Liver (tissue), 9 donors: ENCODE measurements around the gene RPL10. TPM values are rescaled to one million over a fixed set of nuclear protein-coding genes. Genes with fewer than 3 reads are reported as not detected.

Experiments
- DNase-seq: peaks from one replicate; pipeline ENCODE4 v3.0.0-alpha.2; 2017; ENCODE audit warnings: low spot score
- H3K27ac ChIP-seq, 2 donors: one replicate each; pipeline ENCODE4 v1.7.0; 2013; ENCODE audit warnings: inconsistent platforms in 2 of 2, low read length in 2 of 2, control low read depth in 1 of 2, low read depth in 1 of 2, mild to moderate bottlenecking in 1 of 2
- H3K27me3 ChIP-seq, 4 donors: one replicate each; pipeline versions ENCODE4 v1.6.1 to v1.7.0; 2013; ENCODE audit warnings: low read length in 3 of 4, inconsistent platforms in 1 of 4, mild to moderate bottlenecking in 1 of 4, moderate library complexity in 1 of 4; ENCODE audit not compliant: control insufficient read depth in 4 of 4, insufficient read depth in 4 of 4
- H3K36me3 ChIP-seq, 4 donors: one replicate each; pipeline versions ENCODE4 v1.6.1 to v1.7.0; 2013; ENCODE audit warnings: low read length in 3 of 4, mild to moderate bottlenecking in 3 of 4, low read depth in 1 of 4, moderate library complexity in 1 of 4; ENCODE audit not compliant: control insufficient read depth in 4 of 4, insufficient read depth in 3 of 4
- H3K4me1 ChIP-seq, 4 donors: one replicate each; pipeline versions ENCODE4 v1.6.1 to v1.7.0; 2013; ENCODE audit warnings: low read length in 3 of 4, mild to moderate bottlenecking in 3 of 4, moderate library complexity in 1 of 4; ENCODE audit not compliant: control insufficient read depth in 4 of 4, insufficient read depth in 4 of 4
- H3K4me3 ChIP-seq, 3 donors: one replicate each; pipeline versions ENCODE4 v1.6.1 to v1.7.0; 2013; ENCODE audit warnings: low read length in 3 of 3, control low read depth in 1 of 3, low read depth in 1 of 3, mild to moderate bottlenecking in 1 of 3
- H3K9ac ChIP-seq, 2 donors: one replicate each; pipeline ENCODE4 v1.7.0; 2013; ENCODE audit warnings: low read length in 2 of 2, mild to moderate bottlenecking in 2 of 2, moderate library complexity in 2 of 2, control low read depth in 1 of 2, low read depth in 1 of 2
- H3K9me3 ChIP-seq, 4 donors: one replicate each; pipeline versions ENCODE4 v1.6.1 to v1.7.0; 2013; ENCODE audit warnings: low read length in 3 of 4; ENCODE audit not compliant: control insufficient read depth in 4 of 4
- EGR1 ChIP-seq, 2 donors: IDR thresholded peaks; 2 replicates each; pipeline ENCODE4 v1.6.1; 2016 to 2018; ENCODE audit warnings: antibody characterized with exemption in 2 of 2, low read depth in 2 of 2
- FOXA1 ChIP-seq: IDR thresholded peaks from 2 replicates; pipeline ENCODE4 v1.6.1; 2016; ENCODE audit warnings: antibody characterized with exemption
- HNF4A ChIP-seq, 2 donors: conservative IDR thresholded peaks; 2 replicates each; pipeline ENCODE4 v1.6.1; 2016; ENCODE audit warnings: antibody characterized with exemption in 2 of 2, mild to moderate bottlenecking in 2 of 2
- HNF4G ChIP-seq: IDR thresholded peaks from 2 replicates; pipeline ENCODE4 v1.6.1; 2016; ENCODE audit warnings: antibody characterized with exemption
- JUND ChIP-seq, 2 donors: IDR thresholded peaks; 2 replicates each; pipeline ENCODE4 v1.6.1; 2016; ENCODE audit warnings: antibody characterized with exemption in 2 of 2
- NR2F2 ChIP-seq: IDR thresholded peaks from 2 replicates; pipeline ENCODE4 v1.6.1; 2016; ENCODE audit warnings: antibody characterized with exemption
- RAD21 ChIP-seq, 2 donors: IDR thresholded peaks; 2 replicates each; pipeline ENCODE4 v1.6.1; 2016; ENCODE audit warnings: antibody characterized with exemption in 2 of 2, mild to moderate bottlenecking in 2 of 2
- RXRA ChIP-seq, 2 donors: IDR thresholded peaks; 2 replicates each; pipeline ENCODE4 v1.6.1; 2017 to 2018; ENCODE audit warnings: antibody characterized with exemption in 2 of 2, mild to moderate bottlenecking in 1 of 2
- SP1 ChIP-seq: IDR thresholded peaks from 2 replicates; pipeline ENCODE4 v1.6.1; 2018; ENCODE audit warnings: antibody characterized with exemption, mild to moderate bottlenecking
- TAF1 ChIP-seq: conservative IDR thresholded peaks from 2 replicates; pipeline ENCODE4 v1.6.1; 2016; ENCODE audit warnings: antibody characterized with exemption, mild to moderate bottlenecking
- YY1 ChIP-seq: IDR thresholded peaks from 2 replicates; pipeline ENCODE4 v1.6.1; 2016; ENCODE audit warnings: antibody characterized with exemption, mild to moderate bottlenecking
- WGBS: extraction: QIAGEN DNeasy Blood & Tissue Kit; methylation state at CpG from one replicate; pipeline ENCODE4 v1.1.7; 2013; 5-methylcytosine and 5-hydroxymethylcytosine counted together
- polyA plus RNA-seq, 2 donors: library from polyadenylated mRNA; stranded (reverse) in 1 of 2; unstranded in 1 of 2; fragments of 200-250 nt in 1 of 2; fragments of >200 nt in 1 of 2; fragmentation: Nextera tagmentation in 1 of 2; extraction: Ambion mirVana in 1 of 2; gene quantifications; one replicate each; pipeline versions ENCODE4 v1.2.1 to v1.2.3, GENCODE V29; 2013 to 2015
- total RNA-seq, 2 donors: library from RNA; depleted of rRNA; stranded (reverse); fragments of >200 nt; gene quantifications; one replicate each; pipeline ENCODE4 v1.2.3, GENCODE V29; 2014
- TF ChIP-seq, protein P1 (sequence below): IDR thresholded peaks from 2 replicates; pipeline ENCODE4 v1.6.1; 2016; ENCODE audit warnings: antibody characterized with exemption
- TF ChIP-seq, protein P2 (sequence below): IDR thresholded peaks from 2 replicates; pipeline ENCODE4 v1.6.1; 2016; ENCODE audit warnings: antibody characterized with exemption, mild to moderate bottlenecking
- TF ChIP-seq, protein P3 (sequence below): IDR thresholded peaks from 2 replicates; pipeline ENCODE4 v1.6.1; 2016; ENCODE audit warnings: antibody characterized with exemption
- TF ChIP-seq, protein P4 (sequence below): IDR thresholded peaks from 2 replicates; pipeline ENCODE4 v1.6.1; 2016; ENCODE audit warnings: antibody characterized with exemption
- donor health status: healthy.
- donor health status: healthy.
- donor health status: healthy.
- donor health status: healthy.
- donor health status: healthy.

Gene RPL10
- total and polyA plus RNA-seq, 4 donors: 446 to 1,644 (median 1,423) TPM

DNA sequence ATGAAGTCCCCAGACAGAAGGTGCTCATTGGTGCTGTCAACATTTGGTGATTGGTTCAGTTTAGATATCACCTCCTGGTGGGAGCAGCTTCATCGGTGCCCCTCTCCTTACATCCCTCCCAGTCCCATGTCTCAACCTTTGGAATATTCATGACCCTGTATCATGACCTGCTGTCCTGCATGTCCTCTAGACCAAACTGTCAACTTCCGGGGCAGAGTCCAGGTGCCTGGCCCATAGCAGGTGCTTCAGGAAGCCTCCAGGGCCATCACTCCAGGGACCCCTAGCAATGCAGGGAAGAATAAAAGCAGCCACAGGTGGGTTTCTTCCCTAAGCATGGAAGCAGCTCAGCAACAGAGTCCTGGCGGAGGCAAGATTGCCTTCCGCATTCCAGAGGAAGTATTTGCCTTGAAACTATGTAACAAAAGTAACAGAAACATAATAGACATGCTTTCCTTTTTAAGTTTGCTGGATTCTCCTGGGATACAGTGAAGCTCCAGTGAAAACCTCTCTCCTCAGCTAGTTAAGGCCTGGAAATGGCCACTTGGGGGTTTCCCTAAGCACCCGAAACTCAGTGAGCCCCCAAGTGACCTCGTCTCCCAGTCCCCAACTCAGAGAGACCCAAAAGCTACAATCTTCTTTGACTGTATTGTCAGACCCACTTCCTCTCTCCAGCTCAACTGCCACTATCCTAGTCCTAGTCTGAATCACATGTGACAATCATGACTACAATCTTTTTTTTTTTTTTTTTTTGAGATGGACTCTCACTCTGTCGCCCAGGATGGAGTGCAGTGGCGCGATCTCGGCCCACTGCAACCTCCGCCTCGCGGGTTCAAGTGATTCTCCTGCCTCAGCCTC is 29.0 kb downstream of the RPL10 start:
- Histone ChIP-seq H3K9me3 (no peaks in the 10 kb centered on the region), H3K4me3 (no peak overlapping the region), H3K27ac (no peak overlapping the region), H3K4me1 (peaks cover 4 to 18% (median 5%) of the 10 kb centered on the region in 4 donors), H3K27me3 (no peaks in the 10 kb centered on the region), H3K36me3 (peaks cover 0 to under 1% (median 0%) of the 10 kb centered on the region in 4 donors), H3K9ac (no peak overlapping the region)
- no peak for DNase-seq
- WGBS: 90% methylated on average over 13 of the region's 13 CpGs
- TF ChIP-seq HNF4A (conservative IDR thresholded peaks at IDR 0.05): peak in 1 of 2 donors; percentile 35
- no peak for TF ChIP-seq SP1

DNA sequence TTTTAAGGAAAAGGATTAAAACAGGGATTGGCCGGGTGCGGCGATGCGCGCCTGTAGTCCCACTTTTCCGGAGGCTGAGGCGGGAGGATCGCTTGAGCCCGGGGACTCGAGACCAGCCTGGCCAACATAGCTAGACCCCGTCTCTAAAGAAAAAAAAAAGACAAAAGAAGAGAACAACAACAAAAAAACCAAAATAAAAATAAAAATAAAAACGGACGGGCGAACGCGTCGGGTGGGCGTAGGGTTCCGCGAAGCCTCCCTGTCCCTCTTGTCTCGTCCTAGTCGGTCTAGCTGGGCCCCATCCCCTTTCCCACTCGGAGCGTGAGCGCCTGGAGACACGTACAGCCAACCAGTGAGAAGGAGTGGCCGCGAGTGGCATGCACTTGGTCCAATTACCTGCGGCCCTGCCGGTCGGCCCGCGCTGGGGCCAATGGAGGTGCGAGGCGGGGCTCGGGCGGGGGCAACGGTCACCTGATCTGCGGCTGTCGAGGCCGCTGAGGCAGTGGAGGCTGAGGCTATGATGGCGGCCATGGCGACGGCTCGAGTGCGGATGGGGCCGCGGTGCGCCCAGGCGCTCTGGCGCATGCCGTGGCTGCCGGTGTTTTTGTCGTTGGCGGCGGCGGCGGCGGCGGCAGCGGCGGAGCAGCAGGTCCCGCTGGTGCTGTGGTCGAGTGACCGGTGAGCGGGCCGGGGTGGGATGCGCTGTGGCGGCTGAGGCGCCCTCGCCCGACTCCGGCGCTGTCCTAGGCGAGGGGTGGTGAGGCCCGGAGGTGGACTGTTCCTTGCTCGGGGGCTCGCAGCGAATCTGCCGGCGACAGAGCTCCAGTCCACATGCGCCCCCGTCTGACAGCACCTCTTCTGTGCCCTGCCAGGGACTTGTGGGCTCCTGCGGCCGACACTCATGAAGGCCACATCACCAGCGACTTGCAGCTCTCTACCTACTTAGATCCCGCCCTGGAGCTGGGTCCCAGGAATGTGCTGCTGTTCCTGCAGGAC is 30.3 kb downstream of the RPL10 start, which contains the start of gene ATP6AP1:
Gene ATP6AP1, plus strand, starts transcription at position 502 of the 996 bp plus-strand sequence. Its CDS starts 16 bp downstream, at position 518.
- peaks cover 0 to 5% (median 4%) of the 10 kb centered on the region in 4 donors for H3K36me3 ChIP-seq
- no peaks in the 10 kb centered on the region for H3K27me3 ChIP-seq
- no peaks in the 10 kb centered on the region for H3K9me3 ChIP-seq
- WGBS: 9% methylated on average over 87 of the region's 87 CpGs
- H3K9ac ChIP-seq: peak within 1 kb of the TSS; percentile 8 to 22
- TF ChIP-seq SP1 (peak; percentile 84), YY1 (peak; percentile 92), HNF4G (no peak), JUND (IDR thresholded peaks at IDR 0.05) (no peak)
- TF ChIP-seq, protein P1, sequence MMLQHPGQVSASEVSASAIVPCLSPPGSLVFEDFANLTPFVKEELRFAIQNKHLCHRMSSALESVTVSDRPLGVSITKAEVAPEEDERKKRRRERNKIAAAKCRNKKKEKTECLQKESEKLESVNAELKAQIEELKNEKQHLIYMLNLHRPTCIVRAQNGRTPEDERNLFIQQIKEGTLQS: no peak
- peak within 1 kb of the TSS; percentile 46 to 86 (median 76) for H3K4me3 ChIP-seq
- peak within 1 kb of the TSS; percentile 63 to 66 for H3K27ac ChIP-seq
- peak; percentile 86 for DNase-seq
- peaks cover 4 to 18% (median 5%) of the 10 kb centered on the region in 4 donors for H3K4me1 ChIP-seq

DNA sequence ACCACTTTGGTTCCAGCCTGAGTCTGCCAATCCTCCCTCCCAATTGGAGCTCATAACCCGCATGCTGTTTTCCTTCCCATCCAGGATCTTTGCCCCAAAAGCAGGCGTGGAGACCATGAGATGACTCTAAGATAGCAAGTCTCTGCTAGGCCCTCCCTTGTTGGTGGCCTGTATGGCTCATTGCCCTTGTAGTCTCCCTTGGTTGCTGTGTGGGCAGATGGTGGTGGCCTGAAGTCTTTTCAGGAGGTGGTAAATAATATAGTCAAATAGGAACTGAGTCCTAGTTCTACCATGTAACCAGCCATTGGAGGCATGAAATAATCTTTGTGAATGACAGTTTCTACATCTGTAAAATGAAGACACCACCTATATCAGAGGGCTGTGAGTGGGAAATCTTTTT is 31.5 kb downstream of the RPL10 start:
- no peaks in the 10 kb centered on the region for H3K27me3 ChIP-seq
- no peak for TF ChIP-seq RAD21 (IDR thresholded peaks at IDR 0.05)
- TF ChIP-seq, protein P2, sequence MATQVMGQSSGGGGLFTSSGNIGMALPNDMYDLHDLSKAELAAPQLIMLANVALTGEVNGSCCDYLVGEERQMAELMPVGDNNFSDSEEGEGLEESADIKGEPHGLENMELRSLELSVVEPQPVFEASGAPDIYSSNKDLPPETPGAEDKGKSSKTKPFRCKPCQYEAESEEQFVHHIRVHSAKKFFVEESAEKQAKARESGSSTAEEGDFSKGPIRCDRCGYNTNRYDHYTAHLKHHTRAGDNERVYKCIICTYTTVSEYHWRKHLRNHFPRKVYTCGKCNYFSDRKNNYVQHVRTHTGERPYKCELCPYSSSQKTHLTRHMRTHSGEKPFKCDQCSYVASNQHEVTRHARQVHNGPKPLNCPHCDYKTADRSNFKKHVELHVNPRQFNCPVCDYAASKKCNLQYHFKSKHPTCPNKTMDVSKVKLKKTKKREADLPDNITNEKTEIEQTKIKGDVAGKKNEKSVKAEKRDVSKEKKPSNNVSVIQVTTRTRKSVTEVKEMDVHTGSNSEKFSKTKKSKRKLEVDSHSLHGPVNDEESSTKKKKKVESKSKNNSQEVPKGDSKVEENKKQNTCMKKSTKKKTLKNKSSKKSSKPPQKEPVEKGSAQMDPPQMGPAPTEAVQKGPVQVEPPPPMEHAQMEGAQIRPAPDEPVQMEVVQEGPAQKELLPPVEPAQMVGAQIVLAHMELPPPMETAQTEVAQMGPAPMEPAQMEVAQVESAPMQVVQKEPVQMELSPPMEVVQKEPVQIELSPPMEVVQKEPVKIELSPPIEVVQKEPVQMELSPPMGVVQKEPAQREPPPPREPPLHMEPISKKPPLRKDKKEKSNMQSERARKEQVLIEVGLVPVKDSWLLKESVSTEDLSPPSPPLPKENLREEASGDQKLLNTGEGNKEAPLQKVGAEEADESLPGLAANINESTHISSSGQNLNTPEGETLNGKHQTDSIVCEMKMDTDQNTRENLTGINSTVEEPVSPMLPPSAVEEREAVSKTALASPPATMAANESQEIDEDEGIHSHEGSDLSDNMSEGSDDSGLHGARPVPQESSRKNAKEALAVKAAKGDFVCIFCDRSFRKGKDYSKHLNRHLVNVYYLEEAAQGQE: no peak
- TF ChIP-seq, protein P1: no peak
- TF ChIP-seq, protein P3, sequence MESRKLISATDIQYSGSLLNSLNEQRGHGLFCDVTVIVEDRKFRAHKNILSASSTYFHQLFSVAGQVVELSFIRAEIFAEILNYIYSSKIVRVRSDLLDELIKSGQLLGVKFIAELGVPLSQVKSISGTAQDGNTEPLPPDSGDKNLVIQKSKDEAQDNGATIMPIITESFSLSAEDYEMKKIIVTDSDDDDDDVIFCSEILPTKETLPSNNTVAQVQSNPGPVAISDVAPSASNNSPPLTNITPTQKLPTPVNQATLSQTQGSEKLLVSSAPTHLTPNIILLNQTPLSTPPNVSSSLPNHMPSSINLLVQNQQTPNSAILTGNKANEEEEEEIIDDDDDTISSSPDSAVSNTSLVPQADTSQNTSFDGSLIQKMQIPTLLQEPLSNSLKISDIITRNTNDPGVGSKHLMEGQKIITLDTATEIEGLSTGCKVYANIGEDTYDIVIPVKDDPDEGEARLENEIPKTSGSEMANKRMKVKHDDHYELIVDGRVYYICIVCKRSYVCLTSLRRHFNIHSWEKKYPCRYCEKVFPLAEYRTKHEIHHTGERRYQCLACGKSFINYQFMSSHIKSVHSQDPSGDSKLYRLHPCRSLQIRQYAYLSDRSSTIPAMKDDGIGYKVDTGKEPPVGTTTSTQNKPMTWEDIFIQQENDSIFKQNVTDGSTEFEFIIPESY: no peak
- TF ChIP-seq NR2F2: no peak
- TF ChIP-seq, protein P4, sequence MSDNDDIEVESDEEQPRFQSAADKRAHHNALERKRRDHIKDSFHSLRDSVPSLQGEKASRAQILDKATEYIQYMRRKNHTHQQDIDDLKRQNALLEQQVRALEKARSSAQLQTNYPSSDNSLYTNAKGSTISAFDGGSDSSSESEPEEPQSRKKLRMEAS: no peak
- TF ChIP-seq RXRA (IDR thresholded peaks at IDR 0.05): no peak
- TF ChIP-seq TAF1: no peak
- TF ChIP-seq FOXA1: no peak
- TF ChIP-seq JUND (IDR thresholded peaks at IDR 0.05): no peak
- no peak for TF ChIP-seq EGR1 (IDR thresholded peaks at IDR 0.05; ENCODE audit: low read depth in 2 of 2)
- 91% methylated on average over 2 of the region's 2 CpGs for WGBS
- no peak overlapping the region for H3K4me3 ChIP-seq
- no peak for DNase-seq
- H3K27ac ChIP-seq: no peak overlapping the region
- peaks cover 4 to 18% (median 5%) of the 10 kb centered on the region in 4 donors for H3K4me1 ChIP-seq
- peaks cover 3 to 8% (median 5%) of the 10 kb centered on the region in 4 donors for H3K36me3 ChIP-seq
- H3K9ac ChIP-seq: no peak overlapping the region
- H3K9me3 ChIP-seq: no peaks in the 10 kb centered on the region
